CD4-positive, alpha-beta T cell (primary cell): ENCODE measurements around the gene RPP30. TPM values are rescaled to one million over a fixed set of nuclear protein-coding genes. Genes with fewer than 3 reads are reported as not detected.
"Not testable (repeated sequence)": the region's sequence is repeated elsewhere in the genome, so short reads cannot be mapped to it uniquely, and the experiment has no call there.

Experiments
- ATAC-seq: fragments of 200-7000 bp; cut with Tn5 transposase; one replicate; pipeline ENCODE4 v1.10.0; 2022; ENCODE audit warnings: mild to moderate bottlenecking; ENCODE audit not compliant: poor library complexity
- CTCF ChIA-PET: fragments of 350-600 bp; sonication (Branson Sonifier 250); formaldehyde crosslinking; loops from one replicate; lab custom pipeline; 2021; ENCODE audit warnings: antibody characterized with exemption, inconsistent platforms; lab: Charles Lee
- POLR2A ChIA-PET: fragments of 350-600 bp; sonication (Branson Sonifier 250); formaldehyde crosslinking; loops from one replicate; lab custom pipeline; 2021; ENCODE audit warnings: antibody characterized with exemption, inconsistent platforms; lab: Charles Lee
- DNase-seq, 14 experiments: peaks; one replicate each; pipeline ENCODE4 v3.0.0-alpha.2; 2013 to 2020; ENCODE audit warnings: mixed read lengths in 2 of 14
- H3K27ac ChIP-seq, 2 donors: one replicate each; pipeline versions ENCODE4 v1.5.1 to v1.7.0; 2013; ENCODE audit warnings: low read length in 2 of 2, low read depth in 1 of 2, mild to moderate bottlenecking in 1 of 2
- H3K27me3 ChIP-seq, 2 experiments: 1 replicate in 1 of 2; 2 replicates in 1 of 2; pipeline versions ENCODE4 v1.6.1 to v1.7.0; 2013; ENCODE audit warnings: low read length in 2 of 2, control low read depth in 1 of 2, mild to moderate bottlenecking in 1 of 2, moderate library complexity in 1 of 2; ENCODE audit not compliant: insufficient read depth in 2 of 2, control insufficient read depth in 1 of 2
- H3K36me3 ChIP-seq: one replicate; pipeline ENCODE4 v1.6.1; 2013; ENCODE audit warnings: low read length, control low read depth; ENCODE audit not compliant: insufficient read depth
- H3K4me1 ChIP-seq: one replicate; pipeline ENCODE4 v1.6.1; 2013; ENCODE audit warnings: low read length, control low read depth; ENCODE audit not compliant: insufficient read depth
- H3K4me3 ChIP-seq: one replicate; pipeline ENCODE4 v1.5.1; 2013; ENCODE audit warnings: mild to moderate bottlenecking, low read length, moderate library complexity
- H3K9me3 ChIP-seq, 2 experiments: 1 replicate in 1 of 2; 2 replicates in 1 of 2; pipeline versions ENCODE4 v1.6.1 to v1.7.0; 2013; ENCODE audit warnings: low read length in 2 of 2, mild to moderate bottlenecking in 2 of 2, control low read depth in 1 of 2, moderate library complexity in 1 of 2; ENCODE audit not compliant: control insufficient read depth in 1 of 2, insufficient read depth in 1 of 2
- H3K27ac Mint-ChIP-seq: one replicate; pipeline ENCODE4 v1.8.0; 2020; ENCODE audit warnings: mixed read lengths
- H3K27me3 Mint-ChIP-seq: one replicate; pipeline ENCODE4 v1.8.0; 2021; ENCODE audit warnings: mixed read lengths
- H3K36me3 Mint-ChIP-seq: one replicate; pipeline ENCODE4 v1.8.0; 2021; ENCODE audit warnings: low read depth, mixed read lengths
- H3K4me1 Mint-ChIP-seq: one replicate; pipeline ENCODE4 v1.8.0; 2021; ENCODE audit warnings: low read depth, mixed read lengths
- H3K4me3 Mint-ChIP-seq: one replicate; pipeline ENCODE4 v1.8.0; 2020; ENCODE audit warnings: mild to moderate bottlenecking, mixed read lengths
- H3K9me3 Mint-ChIP-seq: one replicate; pipeline ENCODE4 v1.8.0; 2020; ENCODE audit warnings: mixed read lengths
- CTCF ChIP-seq: fragments of 200-600 bp; IDR thresholded peaks from one replicate; pipeline ENCODE4 v1.8.0; 2022; ENCODE audit warnings: antibody characterized with exemption, mild to moderate bottlenecking
- intact Hi-C, 2 experiments: fragments of 100-400 bp; cut with DNase I in 1 of 2; cut with micrococcal nuclease in 1 of 2; formaldehyde crosslinking; loops; one replicate each; pipeline versions ENCODE4 v1.15.1 to v1.9.0; 2023 to 2025; cut with DNase I, micrococcal nuclease
- total RNA-seq, 174 experiments: library from RNA in 2 of 174; stranded (reverse) in 2 of 174; gene quantifications; one replicate each; pipeline ENCODE4 v1.2.3 and lab custom pipeline; 2021 to 2026

RPP30 gene
- total RNA-seq, 2 experiments from 2014 or later, result 25.3 to 28.5 TPM

- Histone ChIP-seq H3K9me3 (no peaks in the 10 kb centered on the region), H3K4me3 (no peak overlapping the region), H3K27me3 (no peaks in the 10 kb centered on the region), H3K36me3 (no peaks in the 10 kb centered on the region), H3K27ac (no peak overlapping the region), H3K4me1 (no peaks in the 10 kb centered on the region)
- CTCF ChIA-PET, result no interaction called here
- no peak overlapping the region for H3K4me3 Mint-ChIP-seq
- no peaks in the 10 kb centered on the region for H3K27me3 Mint-ChIP-seq
- no peaks in the 10 kb centered on the region for H3K36me3 Mint-ChIP-seq
- H3K4me1 Mint-ChIP-seq, result no peaks in the 10 kb centered on the region
- no peak overlapping the region for H3K27ac Mint-ChIP-seq
- intact Hi-C loops, result no loop called here
- POLR2A ChIA-PET, result no interaction called here
- TF ChIP-seq CTCF, result no peak
- no peak for DNase-seq
- no peak for ATAC-seq
- H3K9me3 Mint-ChIP-seq, result no peaks in the 10 kb centered on the region
Observed at GRCh38 chr10:90939648-90940047, 67.9 kb downstream of the RPP30 start.

GRCh38 chr10:90942980-90943379 is 71.2 kb downstream of the RPP30 start:
- intact Hi-C loops, H3K27ac Mint-ChIP-seq, H3K4me3 ChIP-seq, H3K27ac ChIP-seq, DNase-seq, H3K36me3 Mint-ChIP-seq, POLR2A ChIA-PET, H3K9me3 Mint-ChIP-seq, H3K9me3 ChIP-seq, ATAC-seq, H3K4me3 Mint-ChIP-seq, H3K4me1 ChIP-seq, H3K27me3 Mint-ChIP-seq, H3K36me3 ChIP-seq, CTCF ChIA-PET, H3K27me3 ChIP-seq: not testable (repeated sequence)
- H3K4me1 Mint-ChIP-seq, result peaks cover 15% of the 10 kb centered on the region

- no peaks in the 10 kb centered on the region for H3K9me3 Mint-ChIP-seq
- ChIA-PET CTCF (interaction anchor here (1.4 kb wide), 1 partner anchor 21 kb away, joined by 3 read pairs; no protein-coding TSS in a partner anchor), POLR2A (no interaction called here)
- Histone ChIP-seq H3K4me1 (peaks cover 3% of the 10 kb centered on the region), H3K27me3 (no peaks in the 10 kb centered on the region), H3K9me3 (no peaks in the 10 kb centered on the region), H3K36me3 (no peaks in the 10 kb centered on the region), H3K4me3 (no peak overlapping the region), H3K27ac (no peak overlapping the region)
- no peak overlapping the region for H3K4me3 Mint-ChIP-seq
- H3K4me1 Mint-ChIP-seq, result peaks cover 21% of the 10 kb centered on the region
- DNase-seq (no peak), ATAC-seq (no peak)
- H3K27ac Mint-ChIP-seq, result no peak overlapping the region
- H3K36me3 Mint-ChIP-seq, result no peaks in the 10 kb centered on the region
- no peaks in the 10 kb centered on the region for H3K27me3 Mint-ChIP-seq
- intact Hi-C loops, result no loop called here
- TF ChIP-seq CTCF, result no peak
Observed at GRCh38 chr10:90944749-90945148, 73.0 kb downstream of the RPP30 start.

- TF ChIP-seq CTCF, result no peak
- ChIA-PET CTCF (interaction anchor here (1.4 kb wide), 1 partner anchor 21 kb away, joined by 3 read pairs; no protein-coding TSS in a partner anchor), POLR2A (no interaction called here)
- H3K27me3 Mint-ChIP-seq, result no peaks in the 10 kb centered on the region
- H3K27ac Mint-ChIP-seq, result no peak overlapping the region
- H3K36me3 ChIP-seq, result no peaks in the 10 kb centered on the region
- H3K4me3 ChIP-seq, result no peak overlapping the region
- H3K27ac ChIP-seq, result no peak overlapping the region
- no peaks in the 10 kb centered on the region for H3K27me3 ChIP-seq
- H3K36me3 Mint-ChIP-seq, result no peaks in the 10 kb centered on the region
- intact Hi-C loops, result no loop called here
- peaks cover 21% of the 10 kb centered on the region for H3K4me1 Mint-ChIP-seq
- no peak overlapping the region for H3K4me3 Mint-ChIP-seq
- no peaks in the 10 kb centered on the region for H3K9me3 Mint-ChIP-seq
- no peak for DNase-seq
- H3K4me1 ChIP-seq, result peaks cover 3% of the 10 kb centered on the region
- no peak for ATAC-seq
- H3K9me3 ChIP-seq, result no peaks in the 10 kb centered on the region
Observed at GRCh38 chr10:90945491-90946070, 73.8 kb downstream of the RPP30 start.
